8988T (cell line): Measurements from ENCODE around the gene PPCDC.

Experiments
- DNase-seq: peaks from one replicate; pipeline ENCODE4 v3.0.0; 2011

Gene PPCDC

GRCh38 chr15:75019916-75020315 lies 3.5 kb upstream of the PPCDC start:
- no peak for DNase-seq

- DNase-seq = no peak
These were observed 2.0 kb upstream of the PPCDC start for GRCh38 chr15:75021341-75021740.

GRCh38 chr15:75022783-75023180 lies 608 bp upstream of the PPCDC start:
- DNase-seq = no peak

- DNase-seq = no peak
These were observed 664 bp downstream of the PPCDC start for GRCh38 chr15:75023872-75024636.

GRCh38 chr15:75025107-75025506 lies 1.7 kb downstream of the PPCDC start:
- no peak for DNase-seq

- no peak for DNase-seq
These were observed 2.3 kb downstream of the PPCDC start for GRCh38 chr15:75025548-75026260.

- DNase-seq = no peak
These were observed 4.2 kb downstream of the PPCDC start for GRCh38 chr15:75027551-75027950.

GRCh38 chr15:75028991-75029377 lies 5.6 kb downstream of the PPCDC start:
- no peak for DNase-seq

- no peak for DNase-seq
These were observed 6.1 kb downstream of the PPCDC start for GRCh38 chr15:75029378-75030022.

- no peak for DNase-seq
These were observed 6.6 kb downstream of the PPCDC start for GRCh38 chr15:75030023-75030413.

GRCh38 chr15:75030424-75030823 lies 7.0 kb downstream of the PPCDC start:
- no peak for DNase-seq

- no peak for DNase-seq
These were observed 8.5 kb downstream of the PPCDC start for GRCh38 chr15:75031848-75032247.

GRCh38 chr15:75032395-75032794 lies 9.0 kb downstream of the PPCDC start:
- no peak for DNase-seq

GRCh38 chr15:75033809-75034208 lies 10.4 kb downstream of the PPCDC start:
- no peak for DNase-seq

GRCh38 chr15:75034615-75035014 lies 11.2 kb downstream of the PPCDC start:
- DNase-seq = no peak

GRCh38 chr15:75036212-75036616 lies 12.8 kb downstream of the PPCDC start:
- no peak for DNase-seq

- DNase-seq = no peak
These were observed 14.3 kb downstream of the PPCDC start for GRCh38 chr15:75037685-75038084.

GRCh38 chr15:75038231-75038630 lies 14.8 kb downstream of the PPCDC start:
- DNase-seq = no peak

GRCh38 chr15:75042730-75043508 lies 19.5 kb downstream of the PPCDC start:
- DNase-seq = no peak

GRCh38 chr15:75043509-75044257 lies 20.3 kb downstream of the PPCDC start:
- no peak for DNase-seq

- no peak for DNase-seq
These were observed 21.0 kb downstream of the PPCDC start for GRCh38 chr15:75044258-75044878.
